NCI-H526 (cell line): ENCODE measurements around the gene CCDC102A.
"Not testable (repeated sequence)": the region's sequence is repeated elsewhere in the genome, so short reads cannot be mapped to it uniquely, and the experiment has no call there.

Experiments
- DNase-seq, 2 experiments: peaks; one replicate each; lab custom pipeline; 2025; lab: John Stamatoyannopoulos, UW

The CCDC102A gene

GRCh38 chr16:57536306-57537193 lies at the start of gene CCDC102A:
TSS of gene CCDC102A (minus strand) at chr16:57536571. CDS start at chr16:57529177, 7,394 bp downstream.
- peak; percentile 41 to 63 for DNase-seq

GRCh38 chr16:57585051-57585687 lies 48.8 kb upstream of the CCDC102A start:
- no peak for DNase-seq

GRCh38 chr16:57579361-57579665 lies 42.9 kb upstream of the CCDC102A start:
- no peak for DNase-seq

- no peak for DNase-seq
Observed at GRCh38 chr16:57578521-57579360, 42.4 kb upstream of the CCDC102A start.

GRCh38 chr16:57577691-57578224 lies 41.4 kb upstream of the CCDC102A start:
- DNase-seq, result no peak

GRCh38 chr16:57577214-57577613 lies 40.8 kb upstream of the CCDC102A start:
- no peak for DNase-seq

GRCh38 chr16:57576429-57576870 lies 40.1 kb upstream of the CCDC102A start:
- peak; percentile 9 to 65 for DNase-seq

GRCh38 chr16:57575468-57576277 lies 39.3 kb upstream of the CCDC102A start:
- no peak for DNase-seq

- no peak for DNase-seq
Observed at GRCh38 chr16:57574646-57575467, 38.5 kb upstream of the CCDC102A start.

- no peak for DNase-seq
Observed at GRCh38 chr16:57574086-57574485, 37.7 kb upstream of the CCDC102A start.

- no peak for DNase-seq
Observed at GRCh38 chr16:57572978-57573728, 36.8 kb upstream of the CCDC102A start.

- DNase-seq, result no peak
Observed at GRCh38 chr16:57571098-57571497, 34.7 kb upstream of the CCDC102A start.

- DNase-seq, result no peak
Observed at GRCh38 chr16:57570301-57571070, 34.1 kb upstream of the CCDC102A start.

- DNase-seq, result no peak
Observed at GRCh38 chr16:57569306-57569946, 33.1 kb upstream of the CCDC102A start.

- not testable (repeated sequence) for DNase-seq
Observed at GRCh38 chr16:57568772-57569171, 32.4 kb upstream of the CCDC102A start.

GRCh38 chr16:57568173-57568678 lies 31.9 kb upstream of the CCDC102A start:
- DNase-seq, result no peak

- no peak for DNase-seq
Observed at GRCh38 chr16:57567691-57568090, 31.3 kb upstream of the CCDC102A start.

GRCh38 chr16:57566436-57566835 lies 30.1 kb upstream of the CCDC102A start:
- DNase-seq, result no peak
